ENCODE data around the gene CACNA2D1. TPM values are rescaled to one million over a fixed set of nuclear protein-coding genes. Genes with fewer than 3 reads are reported as not detected.
"Not testable (repeated sequence)": the region's sequence is repeated elsewhere in the genome, so short reads cannot be mapped to it uniquely, and the experiment has no call there.

Gene CACNA2D1
- total RNA-seq, 4 donors from 2014 or later = 17.7 to 22.0 (median 18.4) TPM

DNA sequence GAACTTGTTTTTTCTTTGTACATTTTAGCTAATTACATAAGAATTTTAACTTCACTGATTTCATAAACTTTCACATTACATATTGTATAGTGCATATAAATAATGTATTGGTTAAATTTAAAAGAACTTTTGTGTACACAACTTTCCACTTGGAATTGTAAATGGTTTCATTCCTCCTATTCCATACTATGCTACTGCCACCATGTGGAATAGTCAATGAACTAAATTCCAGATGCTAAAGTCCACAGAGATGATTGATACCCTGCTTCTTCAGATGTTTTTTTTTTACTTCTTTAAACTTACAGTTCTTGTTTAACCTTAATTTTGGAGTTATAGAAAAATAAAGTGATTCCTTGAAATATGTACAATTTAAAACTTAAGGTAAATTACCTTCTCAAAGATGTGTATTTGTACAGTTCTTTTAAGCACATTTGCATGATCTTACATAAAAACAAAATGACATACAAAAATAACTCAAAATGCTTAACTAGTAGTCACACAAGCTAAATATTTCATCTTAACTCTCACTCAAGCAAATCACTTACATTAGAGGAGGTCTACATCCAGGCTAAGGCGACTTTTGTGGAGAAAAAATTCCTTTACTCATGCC, 426.1 kb downstream of the CACNA2D1 start:
- TF ChIP-seq, protein P1, sequence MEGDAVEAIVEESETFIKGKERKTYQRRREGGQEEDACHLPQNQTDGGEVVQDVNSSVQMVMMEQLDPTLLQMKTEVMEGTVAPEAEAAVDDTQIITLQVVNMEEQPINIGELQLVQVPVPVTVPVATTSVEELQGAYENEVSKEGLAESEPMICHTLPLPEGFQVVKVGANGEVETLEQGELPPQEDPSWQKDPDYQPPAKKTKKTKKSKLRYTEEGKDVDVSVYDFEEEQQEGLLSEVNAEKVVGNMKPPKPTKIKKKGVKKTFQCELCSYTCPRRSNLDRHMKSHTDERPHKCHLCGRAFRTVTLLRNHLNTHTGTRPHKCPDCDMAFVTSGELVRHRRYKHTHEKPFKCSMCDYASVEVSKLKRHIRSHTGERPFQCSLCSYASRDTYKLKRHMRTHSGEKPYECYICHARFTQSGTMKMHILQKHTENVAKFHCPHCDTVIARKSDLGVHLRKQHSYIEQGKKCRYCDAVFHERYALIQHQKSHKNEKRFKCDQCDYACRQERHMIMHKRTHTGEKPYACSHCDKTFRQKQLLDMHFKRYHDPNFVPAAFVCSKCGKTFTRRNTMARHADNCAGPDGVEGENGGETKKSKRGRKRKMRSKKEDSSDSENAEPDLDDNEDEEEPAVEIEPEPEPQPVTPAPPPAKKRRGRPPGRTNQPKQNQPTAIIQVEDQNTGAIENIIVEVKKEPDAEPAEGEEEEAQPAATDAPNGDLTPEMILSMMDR (IDR thresholded peaks at IDR 0.05) = peak in 4 of 5 experiments; percentile 14 to 45 (median 37)
- TF ChIP-seq EP300 (IDR thresholded peaks at IDR 0.05) (no peak), POLR2A (IDR thresholded peaks at IDR 0.05) (no peak)
- Histone ChIP-seq H3K27me3 (no peaks in the 10 kb centered on the region), H3K36me3 (no peaks in the 10 kb centered on the region)

DNA sequence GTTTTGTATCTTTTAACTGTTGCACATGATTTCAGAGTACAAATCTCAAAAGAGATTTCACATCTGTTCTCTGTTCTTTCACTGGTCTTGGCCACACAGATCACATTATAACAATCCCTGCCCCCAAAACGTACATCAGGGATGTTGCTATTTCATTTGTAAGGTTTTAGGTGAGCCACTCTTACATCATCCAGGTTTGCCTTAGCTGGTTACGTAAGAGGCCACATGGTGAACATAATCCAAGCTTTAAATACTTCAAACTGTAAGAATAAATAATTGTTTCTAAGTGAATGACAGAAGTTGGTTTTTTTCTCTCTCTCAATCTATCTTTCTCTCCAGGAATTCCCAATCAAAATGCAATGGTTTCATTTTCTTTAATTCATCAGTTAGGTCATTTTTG, 427.8 kb downstream of the CACNA2D1 start:
- peaks cover 0 to 5% (median 0%) of the 10 kb centered on the region in 4 donors for H3K4me1 ChIP-seq
- no peaks in the 10 kb centered on the region for H3K9me3 ChIP-seq
- H3K27me3 ChIP-seq = no peaks in the 10 kb centered on the region
- H3K4me3 ChIP-seq = no peak overlapping the region
- TF ChIP-seq EP300 (IDR thresholded peaks at IDR 0.05) (no peak), POLR2A (IDR thresholded peaks at IDR 0.05) (no peak)
- TF ChIP-seq, protein P1 (IDR thresholded peaks at IDR 0.05) = no peak
- no peak for DNase-seq (ENCODE audit: low spot score in 2 of 2)
- no peak overlapping the region for H3K27ac ChIP-seq
- WGBS, 2 donors = 79 to 84% methylated on average over 2 of the region's 2 CpGs
- no peaks in the 10 kb centered on the region for H3K36me3 ChIP-seq

More for the DNA sequence above, 426.1 kb downstream of the CACNA2D1 start:
- Histone ChIP-seq H3K9me3 (no peaks in the 10 kb centered on the region), H3K4me1 (peaks cover 0 to 5% (median 0%) of the 10 kb centered on the region in 4 donors), H3K4me3 (no peak overlapping the region), H3K27ac (no peak overlapping the region)
- 88 to 90% methylated on average over 1 of the region's 1 CpG for WGBS, 2 donors
- no peak for DNase-seq (ENCODE audit: low spot score in 2 of 2)

DNA sequence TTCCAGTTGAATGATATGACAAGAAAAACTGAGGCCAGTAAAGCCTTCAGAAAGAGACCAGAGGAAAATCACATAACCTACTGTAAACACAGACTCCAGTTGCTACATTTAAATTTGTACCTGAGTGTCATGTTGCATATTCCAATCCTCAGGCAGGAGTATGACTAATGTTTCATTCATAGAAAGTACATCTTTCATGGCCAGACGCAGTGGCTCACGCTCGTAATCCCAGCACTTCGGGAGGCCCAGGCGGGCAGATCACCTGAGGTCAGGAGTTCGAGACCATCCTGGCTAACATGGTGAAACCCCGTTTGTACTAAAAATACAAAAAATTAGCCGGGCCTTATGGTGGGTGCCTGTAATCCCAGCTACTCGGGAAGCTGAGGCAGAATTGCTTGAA, 429.0 kb downstream of the CACNA2D1 start:
- H3K4me1 ChIP-seq; H3K9me3 ChIP-seq; H3K27ac ChIP-seq; H3K4me3 ChIP-seq; H3K36me3 ChIP-seq; H3K27me3 ChIP-seq; DNase-seq (ENCODE audit: low spot score in 2 of 2): not testable (repeated sequence)
- WGBS, 2 donors = 95 to 96% methylated on average over 9 of the region's 9 CpGs

DNA sequence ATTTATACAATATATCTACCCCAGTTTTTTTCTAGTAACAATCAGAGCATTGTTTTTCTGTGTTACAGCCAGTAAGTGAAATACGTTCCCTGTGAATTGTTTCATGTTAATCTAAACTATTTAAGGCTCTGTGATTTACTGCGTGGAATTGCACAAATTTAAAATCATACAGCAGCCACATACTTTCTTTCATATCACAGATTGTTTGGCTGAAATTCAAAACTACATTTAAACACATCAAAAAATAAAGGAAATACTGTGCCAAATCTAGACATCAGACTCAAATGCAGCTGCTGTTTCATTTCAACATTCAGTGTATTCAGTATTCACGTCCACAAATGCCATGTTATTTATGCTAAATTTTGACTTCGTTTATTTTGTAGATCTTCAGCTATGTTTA, 431.1 kb downstream of the CACNA2D1 start:
- 39 to 45% methylated on average over 4 of the region's 4 CpGs for WGBS, 2 donors
- Histone ChIP-seq H3K9me3 (no peaks in the 10 kb centered on the region), H3K4me3 (no peak overlapping the region), H3K27ac (no peak overlapping the region), H3K27me3 (no peaks in the 10 kb centered on the region), H3K4me1 (no peaks in the 10 kb centered on the region), H3K36me3 (no peaks in the 10 kb centered on the region)
- no peak for DNase-seq (ENCODE audit: low spot score in 2 of 2)
- TF ChIP-seq EP300 (IDR thresholded peaks at IDR 0.05) (no peak), POLR2A (IDR thresholded peaks at IDR 0.05) (no peak)
- TF ChIP-seq, protein P1 (IDR thresholded peaks at IDR 0.05) = no peak

DNA sequence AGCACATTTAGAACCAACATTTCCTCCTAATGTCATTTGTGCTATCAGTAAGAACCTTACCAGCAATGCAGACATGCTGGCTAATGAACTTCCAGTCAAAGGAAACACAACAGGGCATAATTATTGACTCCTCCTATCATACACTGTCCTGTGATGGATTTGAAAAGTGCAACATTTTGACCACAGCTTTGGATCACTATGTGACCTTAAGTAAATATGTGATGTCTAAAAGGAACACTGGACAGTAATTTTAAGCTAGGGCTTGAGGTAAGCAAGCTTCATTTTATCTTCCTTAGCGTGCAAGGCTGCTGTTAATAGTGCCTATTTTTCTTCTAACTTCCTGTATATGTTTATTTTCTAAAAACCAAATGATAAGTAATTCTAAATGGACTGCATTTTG, 433.2 kb downstream of the CACNA2D1 start:
- H3K27me3 ChIP-seq = no peaks in the 10 kb centered on the region
- H3K4me3 ChIP-seq = no peak overlapping the region
- no peaks in the 10 kb centered on the region for H3K9me3 ChIP-seq
- no peak overlapping the region for H3K27ac ChIP-seq
- no peaks in the 10 kb centered on the region for H3K4me1 ChIP-seq
- no peaks in the 10 kb centered on the region for H3K36me3 ChIP-seq
- no peak for TF ChIP-seq POLR2A (IDR thresholded peaks at IDR 0.05)
- DNase-seq (ENCODE audit: low spot score in 2 of 2) = no peak
- 92 to 97% methylated on average over 1 of the region's 1 CpG for WGBS, 2 donors

DNA sequence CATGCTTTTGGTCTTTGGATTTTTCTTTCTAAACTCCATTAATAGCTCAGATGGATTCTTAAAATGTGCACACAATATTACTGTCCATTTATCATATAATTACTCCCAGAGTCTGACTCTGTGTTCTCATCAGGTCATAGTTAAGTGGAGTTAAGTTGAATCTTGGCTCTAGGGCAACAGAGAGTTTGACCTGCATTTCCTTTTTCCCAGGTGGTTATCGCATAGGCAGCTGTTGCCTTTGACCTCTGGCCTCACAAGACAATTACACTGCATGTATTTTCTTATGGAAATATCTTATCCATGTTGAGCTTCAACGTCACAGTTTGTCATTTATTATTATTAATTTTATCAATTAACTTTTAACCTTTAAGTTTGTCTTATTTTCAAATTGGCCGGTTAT, 436.3 kb downstream of the CACNA2D1 start:
- DNase-seq (ENCODE audit: low spot score in 2 of 2) = no peak
- Histone ChIP-seq H3K4me3 (no peak overlapping the region), H3K4me1 (no peaks in the 10 kb centered on the region), H3K27me3 (no peaks in the 10 kb centered on the region), H3K9me3 (no peaks in the 10 kb centered on the region), H3K36me3 (no peaks in the 10 kb centered on the region), H3K27ac (no peak overlapping the region)
- WGBS, 2 donors = 28 to 30% methylated on average over 3 of the region's 3 CpGs
- TF ChIP-seq POLR2A (IDR thresholded peaks at IDR 0.05) (no peak), EP300 (IDR thresholded peaks at IDR 0.05) (no peak)
- TF ChIP-seq, protein P1 (IDR thresholded peaks at IDR 0.05) = no peak
